Hematopoietic multipotent progenitor cell (in vitro differentiated cells): ENCODE results near the gene INAVA. TPM values are rescaled to one million over a fixed set of nuclear protein-coding genes. Genes with fewer than 3 reads are reported as not detected.
"Not testable (repeated sequence)": the region's sequence is repeated elsewhere in the genome, so short reads cannot be mapped to it uniquely, and the experiment has no call there.

Experiments used
- DNase-seq, 3 donors: peaks; one replicate each; pipeline ENCODE4 v3.0.0-alpha.2; 2011 to 2015; ENCODE audit warnings: low read depth in 2 of 3, low spot score in 2 of 3
- small RNA-seq: library from RNA; depleted of rRNA; stranded (forward); fragments of <200 nt; gene quantifications from one replicate; pipeline ENCODE3, GENCODE V24; 2012
- total RNA-seq: library from RNA; depleted of rRNA; stranded (reverse); fragments of >200 nt; gene quantifications from one replicate; pipeline ENCODE4 v1.2.3, GENCODE V29; 2012

INAVA gene
- total RNA-seq, 1 donor: under 0.01 TPM

DNA sequence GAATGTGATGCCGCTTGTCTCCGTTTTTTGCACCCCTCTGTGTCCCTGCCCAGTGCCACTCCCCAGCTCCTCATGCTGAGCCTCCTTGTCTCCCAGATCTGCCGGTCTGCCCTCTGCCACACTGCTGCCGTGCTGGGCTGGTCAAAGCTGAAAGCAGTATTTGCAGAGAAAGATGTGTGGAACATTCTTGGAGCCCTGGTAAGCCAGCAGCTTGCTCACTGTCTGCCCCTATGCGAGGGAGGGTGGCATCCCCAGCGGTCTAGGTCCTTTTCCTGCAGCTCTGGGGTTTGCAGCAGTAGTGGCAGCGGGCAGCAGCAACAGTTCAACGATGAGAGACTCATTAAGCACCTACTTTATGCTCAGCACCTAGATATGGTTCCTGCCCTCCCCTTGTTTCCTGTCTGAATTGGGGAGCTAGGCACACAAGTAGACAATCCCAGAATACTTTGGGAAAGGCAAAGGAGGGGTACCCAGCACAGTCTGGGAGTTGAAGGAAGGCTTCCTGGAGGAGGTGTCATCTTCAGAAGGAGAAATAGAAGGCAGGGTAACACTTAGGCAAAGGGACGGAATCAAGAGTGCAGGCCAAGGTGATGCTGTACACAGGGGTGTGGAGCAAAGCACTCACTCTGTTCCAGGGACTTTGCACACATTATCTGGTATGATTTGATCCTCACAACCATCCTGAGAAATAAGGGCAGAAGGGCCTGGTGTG, 65.7 kb downstream of the INAVA start:
- DNase-seq: no peak

DNA sequence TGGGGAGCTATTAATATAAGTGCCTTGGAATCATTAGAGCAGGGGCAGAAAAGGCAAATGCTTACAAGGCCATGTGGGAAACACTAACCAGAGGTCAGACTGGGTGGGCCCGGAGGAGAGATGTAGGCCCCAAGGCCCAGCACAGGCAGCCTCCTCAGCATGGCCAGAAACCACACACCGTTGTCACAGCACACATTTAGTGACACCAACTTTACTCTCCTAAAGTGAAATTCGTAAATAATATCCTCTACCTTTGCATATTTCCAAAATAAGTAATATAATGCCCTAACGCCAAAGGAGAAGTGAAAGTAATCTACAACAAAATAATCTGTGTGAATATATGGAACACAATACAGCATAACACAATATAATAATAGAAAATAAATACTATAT, 66.2 kb downstream of the INAVA start:
- DNase-seq: no peak

DNA sequence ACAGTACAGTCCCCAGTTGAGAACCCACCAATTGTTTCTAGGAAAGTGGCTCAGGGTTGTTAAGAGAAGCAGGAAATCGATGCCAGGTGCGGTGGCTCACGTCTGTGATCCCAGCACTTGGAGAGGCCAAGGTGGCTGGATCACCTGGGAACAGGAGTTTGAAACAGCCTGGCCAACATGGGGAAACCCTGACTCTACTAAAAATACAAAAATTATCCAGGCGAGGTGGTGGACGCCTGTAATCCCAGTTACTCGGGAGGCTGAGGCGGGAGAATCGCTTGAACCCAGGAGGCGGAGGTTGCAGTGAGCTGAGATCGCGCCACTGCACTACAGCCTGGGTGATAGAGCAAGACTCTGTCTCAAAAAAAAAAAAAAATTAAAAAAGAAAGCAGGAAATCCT, 67.5 kb downstream of the INAVA start:
- not testable (repeated sequence) for DNase-seq

DNA sequence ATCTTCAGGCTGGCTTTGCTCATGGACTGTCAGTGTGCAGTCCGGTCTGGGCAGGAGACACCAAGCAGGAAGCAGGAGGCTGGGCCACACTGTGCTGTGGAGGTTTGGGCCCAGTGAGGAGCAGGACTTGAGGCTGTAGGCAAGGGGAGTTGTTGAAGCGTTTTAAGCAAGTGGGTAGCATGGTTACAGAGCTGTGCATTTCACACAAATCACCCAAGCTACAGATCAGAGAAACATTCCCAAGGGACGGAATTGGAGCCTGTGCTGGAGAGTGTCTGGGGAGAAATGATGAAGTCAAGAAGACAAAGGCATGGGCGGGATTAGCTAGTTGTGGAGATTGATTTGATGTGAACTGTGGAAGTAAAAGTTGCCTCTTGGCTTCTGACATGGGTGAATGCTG, 67.9 kb downstream of the INAVA start:
- DNase-seq: no peak

DNA sequence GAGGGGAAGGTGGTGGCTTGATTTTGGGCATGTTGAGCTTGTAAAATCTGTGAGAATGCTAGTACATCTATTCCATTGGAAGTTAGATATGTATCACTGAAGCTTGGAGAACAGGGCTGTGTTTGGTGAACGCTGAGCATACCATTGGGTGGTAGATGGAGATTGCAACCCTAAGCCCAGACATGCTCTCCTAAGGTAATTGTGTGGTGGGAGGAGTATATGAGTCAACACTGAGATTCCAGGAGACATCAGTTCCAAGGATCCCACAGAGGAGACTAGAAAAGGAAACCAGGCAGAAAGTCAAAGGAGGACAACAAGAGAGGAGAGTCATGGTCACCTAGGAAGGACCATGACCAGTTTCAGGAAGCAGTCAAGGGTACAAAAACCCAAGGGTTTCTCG, 68.4 kb downstream of the INAVA start:
- no peak for DNase-seq

DNA sequence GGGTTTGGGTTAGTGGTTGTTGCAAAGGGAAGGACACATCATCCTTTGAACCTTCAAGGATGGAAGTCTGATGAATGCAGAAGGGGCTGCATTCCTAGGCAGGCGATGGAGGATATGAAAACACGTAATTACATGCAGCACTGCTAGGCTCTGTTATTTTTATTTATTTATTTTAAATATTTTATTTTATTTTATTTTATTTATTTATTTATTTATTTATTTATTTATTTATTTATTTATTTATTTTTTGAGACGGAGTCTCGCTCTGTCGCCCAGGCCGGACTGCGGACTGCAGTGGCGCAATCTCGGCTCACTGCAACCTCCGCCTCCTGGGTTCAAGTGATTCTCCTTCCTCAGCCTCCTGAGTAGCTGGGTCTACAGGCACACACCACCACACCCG, 69.2 kb downstream of the INAVA start:
- DNase-seq: not testable (repeated sequence)

Small RNA genes lying within 50 kb of the gene (small RNA-seq; reads per million reads assigned to genes)
- gene RNU6-704P: not detected

Other genes with a start within 250 kb of the INAVA start
- 10.5 TPM for gene DDX59, start 225.0 kb upstream of the INAVA start, total RNA-seq
- gene CAMSAP2, start 156.0 kb upstream of the INAVA start, total RNA-seq: under 0.01 TPM
- under 0.01 TPM for gene GPR25, start 21.9 kb upstream of the INAVA start, total RNA-seq
- gene KIF21B, start 128.8 kb downstream of the INAVA start, total RNA-seq: 10.8 TPM
- gene CACNA1S, start 217.5 kb downstream of the INAVA start, total RNA-seq: not detected
- not detected for gene ASCL5, start 232.3 kb downstream of the INAVA start, total RNA-seq